Endometrium (tissue), 2 donors: ENCODE data around the gene TUBB4B.

Source experiments
- FAIRE-seq: peaks from 2 replicates; lab custom pipeline; 2012; peaks lifted over from hg19 to GRCh38; lab: Jason Lieb, UNC
- donor health status: control.
- donor health status: control.

TUBB4B gene

GRCh38 chr9:137272241-137273094 is 31.4 kb downstream of the TUBB4B start:
- FAIRE-seq, result no peak

DNA sequence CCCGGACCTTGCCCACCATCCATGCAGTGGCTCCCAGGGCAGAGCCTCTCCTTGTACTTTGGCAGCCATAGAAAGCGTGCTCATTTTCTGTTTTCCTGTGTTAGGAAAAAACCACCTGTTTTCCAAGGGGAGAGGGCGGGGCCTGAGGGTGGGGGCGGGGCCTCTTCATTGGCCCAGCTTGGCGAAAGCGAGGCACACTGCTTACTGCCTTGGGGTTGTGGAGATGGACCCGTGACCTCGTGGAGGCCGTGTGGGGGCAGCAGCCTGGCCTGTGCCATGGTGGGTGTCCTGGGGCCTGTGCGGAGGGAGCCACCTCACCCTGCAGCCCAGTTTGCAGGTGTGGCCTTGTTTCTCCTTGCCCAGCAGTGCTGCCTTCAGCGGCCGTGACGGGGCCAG is 32.0 kb downstream of the TUBB4B start:
- no peak for FAIRE-seq

GRCh38 chr9:137273611-137274320 is 32.7 kb downstream of the TUBB4B start:
- FAIRE-seq, result no peak

- no peak for FAIRE-seq
These were observed 34.1 kb downstream of the TUBB4B start for GRCh38 chr9:137275203-137275587.

DNA sequence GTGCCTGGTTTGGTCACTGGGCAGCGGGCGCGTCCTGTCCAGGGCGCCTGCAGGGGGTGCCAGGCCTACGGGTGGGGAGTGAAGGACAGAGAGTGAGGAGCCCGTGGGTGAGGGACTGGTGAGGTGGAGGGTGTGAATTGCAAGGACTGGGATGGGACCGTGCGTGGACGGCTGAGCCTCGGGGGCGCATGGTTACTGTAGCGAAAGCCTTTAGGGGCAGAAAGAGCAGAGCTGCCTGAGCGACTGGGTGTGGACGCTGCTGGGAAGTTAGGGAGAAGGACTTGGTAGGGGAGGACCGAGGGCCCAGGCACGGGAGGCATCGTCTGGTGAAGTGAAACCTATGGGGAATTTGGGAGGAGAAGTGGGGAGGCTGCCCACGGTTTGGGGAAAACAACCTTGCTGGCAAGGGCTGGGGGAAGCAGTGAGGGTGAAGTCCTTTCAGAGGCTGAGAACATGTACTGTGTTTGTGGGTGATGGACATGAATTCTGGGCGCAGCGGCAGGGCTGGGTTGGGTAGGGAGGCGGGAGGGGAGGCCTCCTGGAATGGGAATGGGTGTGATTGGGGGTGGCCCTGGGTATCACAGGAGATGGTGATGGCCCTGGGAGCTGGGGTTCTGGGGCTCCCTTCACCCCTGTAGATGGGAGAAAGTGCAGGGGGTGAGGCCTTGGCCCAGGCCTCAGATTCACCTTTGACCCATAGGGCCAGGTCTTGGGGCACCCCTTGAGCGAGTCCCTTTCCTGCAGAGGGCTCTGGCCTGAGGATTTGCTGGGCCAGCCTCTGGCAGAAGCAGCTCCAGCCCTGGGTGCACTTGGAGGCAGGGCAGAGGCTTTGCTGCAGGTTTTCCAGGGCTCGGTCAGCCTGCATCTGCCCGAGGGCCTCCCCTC is 34.7 kb downstream of the TUBB4B start:
- FAIRE-seq, result no peak

DNA sequence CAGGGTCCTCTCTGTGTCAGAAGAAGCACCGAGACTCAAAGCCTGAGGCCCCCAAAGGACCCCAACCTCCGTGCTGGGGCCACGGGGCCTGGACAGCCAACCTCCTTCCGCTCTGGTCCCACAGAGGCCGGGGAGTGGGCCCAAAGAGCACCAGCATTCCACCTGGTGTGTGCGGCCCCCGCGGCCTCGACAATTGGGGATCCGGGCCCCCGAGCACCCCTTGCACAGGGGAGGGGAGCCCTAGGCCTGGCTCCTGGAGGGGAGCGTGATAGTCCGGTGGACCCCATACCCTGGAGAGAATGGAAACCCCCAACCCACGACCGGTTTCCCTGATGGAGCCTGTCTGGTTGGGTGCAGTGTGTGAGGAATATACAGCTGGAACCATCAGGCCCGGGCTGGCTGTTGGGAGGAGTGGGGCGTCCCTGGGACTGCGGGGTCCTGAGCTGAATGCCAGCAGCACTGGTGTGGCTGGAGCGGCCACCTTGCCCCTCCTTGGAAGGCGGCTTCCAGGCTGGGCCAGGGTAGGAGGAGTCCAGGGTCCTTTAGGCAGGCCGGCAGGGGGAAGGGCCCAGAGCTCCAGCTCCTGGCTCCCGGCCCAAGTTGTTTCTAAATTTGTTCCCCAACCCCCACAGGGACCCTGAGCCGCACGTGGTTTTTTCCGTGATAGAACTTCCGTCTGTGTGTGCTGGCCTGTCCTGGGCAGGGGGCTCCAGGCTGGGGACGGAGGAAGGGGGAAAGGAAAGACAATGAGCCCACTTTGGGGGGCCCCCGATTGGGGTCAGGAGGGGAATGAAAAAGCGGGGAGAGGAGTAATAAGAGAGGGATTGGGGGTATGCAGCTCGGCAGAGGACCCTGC is 35.6 kb downstream of the TUBB4B start:
- FAIRE-seq, result no peak

GRCh38 chr9:137277329-137278041 is 36.4 kb downstream of the TUBB4B start, which contains the start of gene TOR4A:
TOR4A (plus strand) TSS chr9:137277726; CDS start chr9:137278690, 964 bp downstream.
- no peak for FAIRE-seq

DNA sequence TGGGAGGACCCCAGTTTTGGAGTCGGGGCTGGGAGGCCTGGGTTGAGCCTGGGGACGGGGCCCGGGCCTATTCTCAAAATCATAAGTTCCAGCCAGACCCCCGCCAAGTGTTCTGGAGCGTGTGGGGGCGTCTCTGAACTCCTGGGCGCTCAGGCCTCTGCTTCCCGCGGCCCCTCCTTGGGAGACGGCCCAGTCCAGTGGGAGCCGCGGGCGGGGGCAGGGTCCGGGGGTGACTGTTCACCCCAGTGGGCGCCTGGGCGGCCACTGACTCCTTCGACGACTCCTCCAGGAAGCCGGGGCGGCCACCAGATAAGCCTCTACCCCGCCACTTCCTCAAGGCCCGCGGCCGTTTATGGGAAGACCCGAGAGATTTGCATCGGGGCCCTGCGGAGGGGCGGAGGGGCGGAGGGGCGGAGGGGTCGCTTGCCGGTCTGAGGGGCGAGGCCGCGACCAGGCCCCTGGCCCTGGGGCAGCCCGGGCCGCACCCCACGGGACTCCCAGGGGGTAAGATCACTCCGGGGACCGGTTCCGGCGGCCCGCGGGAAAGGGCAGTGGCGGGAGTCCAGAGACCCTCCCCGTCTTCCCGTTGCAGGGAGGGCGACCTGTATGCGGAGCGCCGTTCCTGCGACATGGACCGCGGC is 37.1 kb downstream of the TUBB4B start:
- FAIRE-seq, result no peak

DNA sequence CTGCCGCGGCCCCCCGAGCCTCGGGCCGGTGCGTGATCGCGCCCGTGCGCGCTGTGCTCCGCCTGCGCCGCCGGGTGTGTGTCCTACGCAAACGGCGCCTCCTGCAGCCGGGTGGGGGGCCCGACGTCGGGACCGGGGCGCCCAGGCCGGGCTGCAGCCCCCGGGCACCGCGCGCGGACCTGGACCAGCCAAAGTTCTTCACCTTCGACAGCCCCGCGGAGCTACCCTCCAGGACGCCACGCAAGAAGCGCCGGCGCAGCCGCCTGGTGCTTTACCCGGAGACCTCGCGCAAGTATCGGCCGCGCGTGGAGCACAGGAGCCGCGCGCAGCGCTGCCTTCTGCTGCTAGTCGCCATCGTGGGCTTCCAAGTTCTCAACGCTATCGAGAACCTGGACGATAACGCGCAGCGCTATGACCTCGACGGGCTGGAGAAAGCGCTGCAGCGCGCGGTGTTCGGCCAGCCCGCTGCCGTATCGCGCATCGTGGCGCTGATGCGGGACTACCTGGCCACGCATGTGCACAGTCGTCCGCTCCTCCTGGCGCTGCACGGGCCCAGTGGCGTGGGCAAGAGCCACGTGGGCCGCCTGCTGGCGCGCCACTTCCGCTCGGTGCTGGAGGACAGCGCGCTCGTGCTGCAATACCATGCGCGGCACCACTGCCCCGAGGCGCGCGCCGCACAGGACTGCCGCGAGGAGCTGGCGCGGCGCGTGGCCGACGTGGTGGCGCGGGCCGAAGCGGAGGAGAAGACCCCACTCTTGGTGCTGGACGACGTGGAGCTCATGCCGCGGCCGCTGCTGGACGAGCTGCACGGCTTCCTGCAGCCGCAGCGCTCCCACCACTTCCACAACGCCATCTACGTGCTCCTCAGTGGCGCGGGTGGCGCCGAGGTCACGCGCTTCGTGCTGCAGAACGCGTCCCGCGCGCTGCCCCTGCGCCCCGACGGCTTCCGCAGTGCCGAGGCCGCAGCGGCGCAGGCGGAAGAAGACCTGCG is 37.9 kb downstream of the TUBB4B start:
- no peak for FAIRE-seq

GRCh38 chr9:137279741-137280473 is 38.8 kb downstream of the TUBB4B start:
- no peak for FAIRE-seq

DNA sequence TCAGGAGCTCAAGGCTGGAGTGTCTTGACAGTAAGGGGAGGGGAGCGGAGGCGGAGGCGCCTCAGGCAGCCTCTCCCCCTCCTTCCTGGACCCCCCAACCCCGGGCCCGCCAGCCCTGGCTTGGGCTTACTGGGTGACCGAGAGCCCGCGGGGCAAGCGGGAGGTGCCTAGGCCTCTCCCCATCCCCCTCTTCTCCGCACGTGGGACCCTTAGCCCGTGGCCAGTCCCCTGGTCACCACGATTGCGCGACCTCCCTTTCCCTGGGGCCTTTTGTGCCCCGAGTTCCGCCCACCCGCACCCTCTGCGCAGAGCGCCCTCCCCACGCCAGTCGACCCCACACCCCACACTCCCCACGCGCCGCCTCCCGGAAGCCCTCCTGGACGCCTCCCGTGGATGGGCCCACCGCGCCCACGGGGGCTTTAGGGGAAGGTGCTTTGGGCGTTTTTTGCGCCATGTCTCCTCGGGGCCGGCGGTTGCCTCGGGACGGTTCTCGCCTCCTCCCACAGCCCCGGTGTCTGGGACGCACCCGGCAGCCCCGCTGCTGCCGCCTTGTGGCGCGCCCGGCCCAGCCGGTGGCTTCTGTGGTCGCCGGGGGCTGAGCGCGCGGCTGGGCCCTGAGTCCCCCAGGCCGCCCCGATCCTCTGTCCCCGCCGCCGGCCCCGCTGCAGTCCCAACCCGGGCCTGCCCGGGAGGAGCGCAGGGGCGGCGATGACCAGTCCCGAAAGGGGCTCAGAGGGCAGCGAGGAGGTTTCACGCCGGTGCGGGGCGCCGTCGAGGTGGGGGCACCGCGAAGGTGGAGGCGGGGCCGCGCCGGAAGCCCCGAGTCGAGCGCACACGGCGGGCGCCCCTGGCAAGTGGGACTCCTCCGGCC is 39.6 kb downstream of the TUBB4B start:
- FAIRE-seq, result no peak

GRCh38 chr9:137281345-137282116 is 40.4 kb downstream of the TUBB4B start:
- no peak for FAIRE-seq

DNA sequence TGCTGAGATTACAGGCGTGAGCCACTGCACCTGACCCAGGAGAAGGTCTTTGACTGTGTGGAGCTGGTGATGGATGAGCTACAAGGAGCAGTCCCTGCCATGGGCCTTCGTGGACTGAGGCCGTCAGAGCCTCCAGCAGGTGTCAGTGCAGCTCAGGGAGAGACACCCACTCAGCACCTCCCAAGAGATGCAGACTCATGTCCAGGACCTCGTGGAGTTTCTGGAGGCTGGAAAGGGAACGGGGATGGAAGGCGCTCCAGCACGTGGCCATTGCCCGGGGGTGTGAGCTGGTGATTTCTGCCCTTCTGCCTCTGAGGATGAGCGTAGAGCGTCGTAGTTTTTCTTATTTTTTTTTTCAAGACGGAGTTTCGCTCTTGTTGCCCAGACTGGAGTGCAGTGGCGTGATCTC is 45.9 kb downstream of the TUBB4B start:
- no peak for FAIRE-seq

GRCh38 chr9:137293094-137293481 is 52.0 kb downstream of the TUBB4B start:
- FAIRE-seq, result no peak
